ENCODE results near the gene CST8.

CST8 gene

GRCh38 chr20:23526850-23527249 is 35.9 kb downstream of the CST8 start:
- no peak for DNase-seq

DNA sequence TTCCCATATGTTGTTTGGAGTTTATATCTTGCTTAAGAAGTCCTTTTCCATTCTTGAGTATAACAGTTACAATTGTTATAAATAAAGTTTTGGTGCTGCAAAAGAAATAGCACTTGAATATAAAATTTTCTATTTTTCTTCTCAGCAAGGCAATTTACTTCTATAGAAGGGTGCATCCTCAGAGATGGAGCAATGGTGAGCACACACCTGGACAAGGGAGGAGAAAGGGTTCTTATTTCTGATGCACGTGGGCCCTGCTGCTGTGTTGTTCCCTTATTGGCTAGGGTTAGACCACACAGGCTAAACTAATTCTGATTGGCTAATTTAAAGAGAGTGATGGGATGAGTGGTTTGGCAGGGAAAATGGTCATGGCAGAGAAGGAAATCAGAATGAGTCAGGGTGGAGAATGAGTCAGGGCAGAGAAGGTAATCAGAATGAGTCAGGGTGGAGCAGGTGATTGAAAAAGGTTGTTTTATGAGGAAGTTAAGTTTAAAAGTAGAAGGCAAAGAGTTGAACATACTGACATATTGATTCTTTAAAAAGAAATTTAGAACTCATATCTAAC is 38.0 kb downstream of the CST8 start:
- DNase-seq = no peak

DNA sequence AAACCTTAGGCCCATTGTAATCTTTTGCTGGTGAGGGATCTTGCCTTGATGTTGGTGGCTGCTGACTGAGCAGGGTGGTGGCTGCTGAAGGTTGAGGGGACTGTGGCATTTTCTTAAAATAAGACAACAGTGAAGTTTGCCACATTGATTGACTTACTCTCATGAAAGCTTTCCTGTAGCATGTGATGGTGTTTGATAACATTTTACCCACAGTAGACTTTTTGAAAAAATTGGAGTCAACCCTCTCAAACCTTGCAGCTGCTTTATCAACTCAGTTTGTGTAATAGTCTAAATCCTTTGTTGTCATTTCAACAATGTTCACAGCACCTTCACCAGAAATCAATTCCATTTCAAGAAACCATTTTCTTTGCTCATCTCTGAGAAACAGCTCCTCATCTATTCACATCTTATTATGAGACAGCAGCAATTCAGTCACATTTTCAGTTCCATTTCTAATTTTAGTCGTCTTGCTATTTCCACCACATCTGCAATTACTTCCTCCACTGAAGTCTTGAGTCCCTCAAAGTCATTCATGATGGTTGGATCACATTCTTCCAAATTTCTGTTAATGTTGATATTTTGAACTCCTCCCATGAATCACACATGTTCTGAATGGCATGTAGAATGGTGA is 40.1 kb downstream of the CST8 start:
- DNase-seq = no peak

GRCh38 chr20:23532533-23532932 is 41.6 kb downstream of the CST8 start:
- no peak for DNase-seq

GRCh38 chr20:23533161-23533560 is 42.2 kb downstream of the CST8 start:
- DNase-seq = no peak

DNA sequence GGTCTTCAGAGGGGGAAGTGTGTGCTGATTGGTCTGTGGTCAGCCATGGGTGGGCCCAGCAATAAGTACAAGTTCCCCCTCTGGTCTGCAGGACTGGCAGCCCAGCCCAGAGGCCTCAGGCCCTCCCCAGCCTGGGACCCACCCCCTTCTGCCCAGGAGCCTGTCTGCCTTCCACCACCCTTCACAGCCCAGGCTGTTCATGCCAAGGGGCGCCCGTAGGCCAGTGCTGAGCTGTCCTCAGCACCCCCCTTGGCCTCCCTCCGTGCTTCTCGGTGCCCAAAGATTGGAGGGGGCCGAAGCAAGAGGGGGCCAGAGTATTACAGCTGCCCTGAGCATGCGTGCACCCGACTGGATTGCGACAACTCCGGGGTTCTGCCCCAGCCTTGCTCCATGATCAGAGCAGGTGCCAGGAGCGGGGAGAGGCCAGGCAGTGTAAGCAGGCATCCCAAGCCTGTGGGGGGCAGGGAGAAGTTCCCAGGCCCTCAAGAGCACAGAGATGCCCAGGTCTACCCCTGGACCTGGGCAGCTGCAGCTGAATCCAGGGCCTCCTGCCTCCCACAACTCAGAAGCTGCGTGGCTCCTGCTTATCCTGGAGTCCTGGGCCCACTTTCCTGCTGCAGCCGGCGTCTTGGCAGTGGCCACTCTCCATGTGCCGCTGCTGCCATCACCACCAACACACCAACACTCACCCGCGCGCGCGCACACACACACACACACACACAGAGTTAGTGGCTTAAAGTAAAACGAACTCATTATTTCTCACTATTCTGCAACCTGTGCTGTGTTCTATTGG is 44.1 kb downstream of the CST8 start:
- DNase-seq = no peak

GRCh38 chr20:23536328-23536974 is 45.5 kb downstream of the CST8 start:
- no peak for DNase-seq

- no peak for DNase-seq
Measured at GRCh38 chr20:23537030-23537429, 46.1 kb downstream of the CST8 start.

DNA sequence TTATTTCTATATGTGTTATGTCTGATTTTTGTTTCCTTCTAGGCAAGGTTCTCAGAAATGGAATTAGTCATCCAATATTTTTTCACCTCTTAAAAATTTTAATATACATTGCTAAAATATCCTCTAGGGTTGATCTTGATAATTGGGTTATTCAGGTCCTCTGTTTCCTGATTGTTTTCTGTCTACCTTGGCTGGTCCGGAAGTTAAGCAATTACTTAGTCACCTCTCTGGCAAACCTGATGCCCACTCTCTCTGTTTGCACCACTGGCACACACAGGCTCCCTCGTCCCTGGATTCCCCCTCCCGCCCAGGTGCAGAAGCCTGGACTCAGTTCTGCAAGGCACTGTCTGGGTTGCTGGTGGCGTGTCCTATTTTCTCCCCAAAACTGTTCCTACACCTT is 49.7 kb downstream of the CST8 start:
- no peak for DNase-seq

GRCh38 chr20:23541330-23541729 is 50.4 kb downstream of the CST8 start:
- no peak for DNase-seq

GRCh38 chr20:23541776-23542175 is 50.9 kb downstream of the CST8 start:
- no peak for DNase-seq

DNA sequence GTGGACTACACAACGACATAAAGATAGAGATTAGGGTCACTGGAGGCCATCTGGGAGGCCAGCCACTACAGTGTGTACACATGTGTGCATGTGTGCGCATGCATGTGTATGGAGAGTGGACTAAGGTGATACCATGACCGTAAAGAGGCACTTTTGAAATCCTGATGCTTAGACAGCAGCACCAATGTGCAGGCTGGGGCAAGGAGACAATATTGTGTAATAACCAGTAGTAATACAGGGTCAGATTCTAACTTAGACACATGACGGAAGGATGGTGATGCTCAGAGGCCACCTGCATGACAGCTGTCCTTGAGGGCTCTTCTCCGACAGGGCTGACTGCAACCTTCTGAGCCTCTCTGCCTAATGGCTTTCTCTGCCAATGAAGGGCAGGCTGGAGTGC is 51.9 kb downstream of the CST8 start:
- no peak for DNase-seq

- no peak for DNase-seq
Measured at GRCh38 chr20:23544133-23544532, 53.2 kb downstream of the CST8 start.

Data from NCI-H1694 treated with DMSO at 0.1 percent for 48 hours (cell line).